GM23338 (cell line): ENCODE results near the gene TUBGCP2. TPM values are rescaled to one million over a fixed set of nuclear protein-coding genes. Genes with fewer than 3 reads are reported as not detected.
"Not testable (repeated sequence)": the region's sequence is repeated elsewhere in the genome, so short reads cannot be mapped to it uniquely, and the experiment has no call there.

Experiments
- ATAC-seq: fragments of 200-7000 bp; cut with Tn5 transposase; 3 replicates; pipeline ENCODE4 v1.9.1; 2020
- DNase-seq: peaks from one replicate; pipeline ENCODE4 v3.0.0-alpha.2; 2015; ENCODE audit warnings: low spot score
- H2AFZ ChIP-seq: fragments of 200-600 bp; sonication (generic); 2 replicates; pipeline ENCODE4 v1.8.0; 2016; ENCODE audit warnings: antibody characterized with exemption, mild to moderate bottlenecking, moderate library complexity
- H3F3A ChIP-seq: fragments of 200-600 bp; sonication (generic); replicated peaks from 2 replicates; pipeline ENCODE4 v1.8.0; 2017; ENCODE audit warnings: antibody characterized with exemption, mixed run types, low read depth
- H3K27ac ChIP-seq: fragments of 200-600 bp; sonication (generic); 2 replicates; pipeline ENCODE4 v1.6.1; 2016; ENCODE audit warnings: low read depth
- H3K27me3 ChIP-seq: fragments of 200-600 bp; sonication (generic); 2 replicates; pipeline ENCODE4 v1.8.0; 2016; ENCODE audit warnings: mild to moderate bottlenecking, mixed run types, moderate library complexity; ENCODE audit not compliant: insufficient read depth
- H3K36me3 ChIP-seq: fragments of 200-600 bp; sonication (generic); 2 replicates; pipeline ENCODE4 v1.8.0; 2016; ENCODE audit warnings: mild to moderate bottlenecking; ENCODE audit not compliant: insufficient read depth
- H3K4me1 ChIP-seq: fragments of 200-600 bp; sonication (generic); 2 replicates; pipeline ENCODE4 v1.8.0; 2016; ENCODE audit warnings: mild to moderate bottlenecking, moderate library complexity; ENCODE audit not compliant: insufficient read depth
- H3K4me2 ChIP-seq: fragments of 200-600 bp; sonication (generic); 2 replicates; pipeline ENCODE4 v1.7.1; 2017; ENCODE audit warnings: mixed run types
- H3K4me3 ChIP-seq: fragments of 200-600 bp; sonication (generic); 2 replicates; pipeline ENCODE4 v1.6.1; 2016; ENCODE audit warnings: mixed run types
- H3K79me2 ChIP-seq: fragments of 200-600 bp; sonication (generic); replicated peaks from 2 replicates; pipeline ENCODE4 v1.8.0; 2017; ENCODE audit warnings: mild to moderate bottlenecking; ENCODE audit not compliant: insufficient read depth
- H3K9me2 ChIP-seq: fragments of 200-600 bp; sonication (generic); 2 replicates; pipeline ENCODE4 v1.8.0; 2017; ENCODE audit not compliant: insufficient read depth
- H4K20me1 ChIP-seq: fragments of 200-600 bp; sonication (generic); replicated peaks from 2 replicates; pipeline ENCODE4 v1.8.0; 2017; ENCODE audit warnings: mild to moderate bottlenecking; ENCODE audit not compliant: insufficient read depth
- H3K27ac Mint-ChIP-seq: 2 replicates; pipeline ENCODE4 v1.8.0; 2020; ENCODE audit warnings: inconsistent platforms, mild to moderate bottlenecking, moderate library complexity, mixed read lengths
- H3K27me3 Mint-ChIP-seq: 3 replicates; pipeline ENCODE4 v1.8.0; 2022; ENCODE audit warnings: low read depth, mild to moderate bottlenecking, moderate library complexity, mixed read lengths, inconsistent platforms; ENCODE audit not compliant: insufficient read depth, poor library complexity
- H3K36me3 Mint-ChIP-seq: 3 replicates; pipeline ENCODE4 v1.8.0; 2021; ENCODE audit warnings: low read depth, mild to moderate bottlenecking, inconsistent platforms, moderate library complexity, mixed read lengths
- H3K4me1 Mint-ChIP-seq: 3 replicates; pipeline ENCODE4 v1.8.0; 2020; ENCODE audit warnings: mild to moderate bottlenecking, inconsistent platforms, mixed read lengths
- H3K4me3 Mint-ChIP-seq: 3 replicates; pipeline ENCODE4 v1.8.0; 2021; ENCODE audit warnings: moderate library complexity, mild to moderate bottlenecking, inconsistent platforms, mixed read lengths
- H3K9me3 Mint-ChIP-seq: 3 replicates; pipeline ENCODE4 v1.8.0; 2020; ENCODE audit warnings: moderate library complexity, mild to moderate bottlenecking, inconsistent platforms, mixed read lengths
- CREB1 ChIP-seq: fragments of 250-450 bp; sonication (Bioruptor Pico); IDR thresholded peaks from 2 replicates; pipeline ENCODE4 v1.5.0; 2020; ENCODE audit warnings: low read depth, mild to moderate bottlenecking, moderate library complexity
- ETS1 ChIP-seq: IDR thresholded peaks from 2 replicates; pipeline ENCODE4 v1.6.1; 2016; ENCODE audit warnings: antibody characterized with exemption
- EZH2 ChIP-seq: fragments of 200-600 bp; sonication (generic); IDR thresholded peaks from one replicate; pipeline ENCODE4 v1.8.0; 2017; ENCODE audit warnings: antibody characterized with exemption, mild to moderate bottlenecking, low read depth; ENCODE audit not compliant: unreplicated experiment
- EZH2phosphoT487 ChIP-seq: fragments of 200-600 bp; sonication (generic); IDR thresholded peaks from one replicate; pipeline ENCODE4 v1.8.1; 2018; ENCODE audit warnings: antibody characterized with exemption; ENCODE audit not compliant: unreplicated experiment
- JUNB ChIP-seq: IDR thresholded peaks from one replicate; pipeline ENCODE4 v1.6.1; 2016; ENCODE audit warnings: antibody characterized with exemption; ENCODE audit not compliant: unreplicated experiment
- NANOG ChIP-seq: IDR thresholded peaks from 2 replicates; pipeline ENCODE4 v1.6.1; 2016; ENCODE audit warnings: antibody characterized with exemption, borderline replicate concordance
- POLR2AphosphoS5 ChIP-seq: IDR thresholded peaks from 2 replicates; pipeline ENCODE4 v1.6.1; 2016; ENCODE audit warnings: antibody characterized with exemption, low read depth
- REST ChIP-seq: IDR thresholded peaks from one replicate; pipeline ENCODE4 v1.6.1; 2018; ENCODE audit warnings: antibody characterized with exemption; ENCODE audit not compliant: unreplicated experiment
- STAT1 ChIP-seq: IDR thresholded peaks from one replicate; pipeline ENCODE4 v1.6.1; 2016; ENCODE audit warnings: antibody characterized with exemption; ENCODE audit not compliant: unreplicated experiment
- ZNF114 ChIP-seq: fragments of 250-450 bp; sonication (Bioruptor Pico); IDR thresholded peaks from 2 replicates; pipeline ENCODE4 v1.5.0; 2020; ENCODE audit warnings: mild to moderate bottlenecking, moderate library complexity
- ZNF331 ChIP-seq: fragments of 250-450 bp; sonication (Bioruptor Pico); IDR thresholded peaks from 2 replicates; pipeline ENCODE4 v1.5.0; 2020; ENCODE audit warnings: low read depth, mild to moderate bottlenecking, moderate library complexity
- ZNF462 ChIP-seq: fragments of 250-450 bp; sonication (Bioruptor Pico); IDR thresholded peaks from 2 replicates; pipeline ENCODE4 v1.5.0; 2020; ENCODE audit warnings: mild to moderate bottlenecking, moderate library complexity
- polyA plus RNA-seq: library from polyadenylated mRNA; unstranded; fragments of >200 nt; fragmentation: Nextera tagmentation; extraction: Ambion mirVana; gene quantifications from 2 replicates; pipeline ENCODE4 v1.2.1, GENCODE V29; 2016
- total RNA-seq: library from RNA; depleted of rRNA; stranded (reverse); fragments of >200 nt; shearing (Covaris generic); gene quantifications from 2 replicates; pipeline ENCODE4 v1.2.3, GENCODE V29; 2014

Gene TUBGCP2
- total and polyA plus RNA-seq, 2 experiments from 2014 or later = 59.6 to 67.7 TPM

- H3K79me2 ChIP-seq, H3F3A ChIP-seq, H3K9me3 Mint-ChIP-seq, H3K27me3 ChIP-seq, H3K27ac Mint-ChIP-seq, H4K20me1 ChIP-seq, H3K9me2 ChIP-seq, H2AFZ ChIP-seq, H3K4me1 Mint-ChIP-seq, H3K36me3 Mint-ChIP-seq, H3K4me2 ChIP-seq, H3K4me3 Mint-ChIP-seq, H3K4me3 ChIP-seq, H3K36me3 ChIP-seq, H3K27ac ChIP-seq, ATAC-seq, H3K4me1 ChIP-seq, DNase-seq: not testable (repeated sequence)
- H3K27me3 Mint-ChIP-seq = peaks cover 15% of the 10 kb centered on the region
Observed at GRCh38 chr10:133265052-133265451, 43.6 kb downstream of the TUBGCP2 start.

GRCh38 chr10:133264461-133264860 is 44.2 kb downstream of the TUBGCP2 start:
- Histone ChIP-seq H3K27me3 (peaks cover 8% of the 10 kb centered on the region), H3K79me2 (no peaks in the 10 kb centered on the region), H3K36me3 (no peaks in the 10 kb centered on the region), H3K4me1 (peaks cover 8% of the 10 kb centered on the region), H3K9me2 (no peaks in the 10 kb centered on the region), H3K27ac (no peak overlapping the region), H3K4me2 (no peak overlapping the region), H3F3A (no peaks in the 10 kb centered on the region), H4K20me1 (no peaks in the 10 kb centered on the region), H3K4me3 (no peak overlapping the region), H2AFZ (no peak overlapping the region)
- H3K4me3 Mint-ChIP-seq = no peak overlapping the region
- ATAC-seq (no peak), DNase-seq (no peak)
- peaks cover 18% of the 10 kb centered on the region for H3K27me3 Mint-ChIP-seq
- H3K9me3 Mint-ChIP-seq = no peaks in the 10 kb centered on the region
- H3K36me3 Mint-ChIP-seq = peaks cover 3% of the 10 kb centered on the region; the same call in 1 of the 3 replicates
- no peaks in the 10 kb centered on the region; the same call in 1 of the 3 replicates for H3K4me1 Mint-ChIP-seq
- no peak overlapping the region for H3K27ac Mint-ChIP-seq
- TF ChIP-seq POLR2AphosphoS5 = no peak
- TF ChIP-seq STAT1 = no peak
- TF ChIP-seq ETS1 = no peak
- TF ChIP-seq ZNF114 (CRISPR knock-in tag) = no peak
- no peak for TF ChIP-seq CREB1
- no peak for TF ChIP-seq EZH2
- no peak for TF ChIP-seq JUNB
- TF ChIP-seq ZNF462 (CRISPR knock-in tag) = no peak
- no peak for TF ChIP-seq ZNF331 (CRISPR knock-in tag)
- no peak for TF ChIP-seq EZH2phosphoT487
- no peak for TF ChIP-seq REST
- TF ChIP-seq NANOG = no peak
